ENCODE results near the gene MDM1. TPM values are rescaled to one million over a fixed set of nuclear protein-coding genes. Genes with fewer than 3 reads are reported as not detected.
A peak's percentile ranks its signal among the peaks of the same experiment; 100 is the strongest.

The MDM1 gene
- total RNA-seq, 3 donors from 2014 or later (not counting 1 experiment from before 2014, with no cell fraction given): 21.3 to 36.2 (median 26.5) TPM

- H3K9me3 ChIP-seq (ENCODE audit: control insufficient read depth, insufficient read depth, low read length): no peaks in the 10 kb centered on the region
- Mint-ChIP-seq H3K4me1 (peaks cover 8 to 9% of the 10 kb centered on the region in 2 donors), H3K27me3 (ENCODE audit: low read depth in 2 of 2) (no peaks in the 10 kb centered on the region), H3K27ac (no peak overlapping the region), H3K4me3 (no peak overlapping the region), H3K36me3 (no peaks in the 10 kb centered on the region), H3K9me3 (no peaks in the 10 kb centered on the region)
- peaks cover 14% of the 10 kb centered on the region for H3K36me3 ChIP-seq (ENCODE audit: control insufficient read depth, insufficient read depth, low read length)
- 92% methylated on average over 5 of the region's 9 CpGs for WGBS (ENCODE audit: insufficient coverage)
- intact Hi-C loops (cut with micrococcal nuclease): no loop called here
- H3K4me1 ChIP-seq (ENCODE audit: control insufficient read depth, insufficient read depth, low read length): no peaks in the 10 kb centered on the region
- no peaks in the 10 kb centered on the region for H3K27me3 ChIP-seq (ENCODE audit: control insufficient read depth, insufficient read depth, low read length)
- no peak overlapping the region for H3K27ac ChIP-seq (ENCODE audit: low read length)
- TF ChIP-seq, protein P1, sequence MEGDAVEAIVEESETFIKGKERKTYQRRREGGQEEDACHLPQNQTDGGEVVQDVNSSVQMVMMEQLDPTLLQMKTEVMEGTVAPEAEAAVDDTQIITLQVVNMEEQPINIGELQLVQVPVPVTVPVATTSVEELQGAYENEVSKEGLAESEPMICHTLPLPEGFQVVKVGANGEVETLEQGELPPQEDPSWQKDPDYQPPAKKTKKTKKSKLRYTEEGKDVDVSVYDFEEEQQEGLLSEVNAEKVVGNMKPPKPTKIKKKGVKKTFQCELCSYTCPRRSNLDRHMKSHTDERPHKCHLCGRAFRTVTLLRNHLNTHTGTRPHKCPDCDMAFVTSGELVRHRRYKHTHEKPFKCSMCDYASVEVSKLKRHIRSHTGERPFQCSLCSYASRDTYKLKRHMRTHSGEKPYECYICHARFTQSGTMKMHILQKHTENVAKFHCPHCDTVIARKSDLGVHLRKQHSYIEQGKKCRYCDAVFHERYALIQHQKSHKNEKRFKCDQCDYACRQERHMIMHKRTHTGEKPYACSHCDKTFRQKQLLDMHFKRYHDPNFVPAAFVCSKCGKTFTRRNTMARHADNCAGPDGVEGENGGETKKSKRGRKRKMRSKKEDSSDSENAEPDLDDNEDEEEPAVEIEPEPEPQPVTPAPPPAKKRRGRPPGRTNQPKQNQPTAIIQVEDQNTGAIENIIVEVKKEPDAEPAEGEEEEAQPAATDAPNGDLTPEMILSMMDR (IDR thresholded peaks at IDR 0.05): no peak
- H3K4me3 ChIP-seq (ENCODE audit: low read length): no peak overlapping the region
- DNase-seq: no peak
- no peak for ATAC-seq
Observed at GRCh38 chr12:68292151-68292943, 39.8 kb downstream of the MDM1 start.

DNA sequence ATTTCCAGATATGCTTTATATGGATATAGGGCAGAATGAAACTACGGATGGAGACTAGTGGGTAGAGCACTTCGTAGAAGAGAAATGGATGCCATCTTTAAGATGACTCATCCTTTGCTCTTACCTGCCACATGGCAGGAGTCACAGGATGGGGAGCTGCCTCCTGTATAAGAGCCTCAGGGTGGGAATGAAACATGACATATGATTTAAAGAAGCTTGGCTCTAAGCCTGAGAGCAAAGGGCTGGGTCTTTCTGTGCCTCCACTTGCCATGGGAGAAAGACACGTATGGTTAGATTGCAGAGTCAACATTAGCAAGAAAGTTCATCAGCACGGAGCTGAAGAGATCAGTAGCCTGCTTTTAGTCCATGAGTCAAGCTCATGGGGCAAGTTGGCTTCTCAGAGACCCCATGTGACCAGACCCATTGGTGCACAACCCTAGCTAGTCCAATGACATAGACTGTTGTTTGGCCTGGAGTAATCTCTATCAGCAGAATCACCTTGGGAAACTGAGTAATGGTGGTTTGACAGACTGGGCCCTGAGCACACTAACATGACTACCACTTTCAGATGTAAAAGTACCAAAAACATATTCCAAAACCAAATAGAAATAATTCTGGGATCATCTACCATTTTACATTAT, 40.6 kb downstream of the MDM1 start:
- peaks cover 14% of the 10 kb centered on the region for H3K36me3 ChIP-seq (ENCODE audit: control insufficient read depth, insufficient read depth, low read length)
- H3K4me3 Mint-ChIP-seq: no peak overlapping the region
- DNase-seq: no peak
- H3K27ac ChIP-seq (ENCODE audit: low read length): no peak overlapping the region
- no peaks in the 10 kb centered on the region for H3K9me3 ChIP-seq (ENCODE audit: control insufficient read depth, insufficient read depth, low read length)
- no peaks in the 10 kb centered on the region for H3K27me3 ChIP-seq (ENCODE audit: control insufficient read depth, insufficient read depth, low read length)
- 98% methylated on average over 4 of the region's 4 CpGs for WGBS (ENCODE audit: insufficient coverage)
- no peak for ATAC-seq
- H3K4me3 ChIP-seq (ENCODE audit: low read length): no peak overlapping the region
- no peaks in the 10 kb centered on the region for H3K27me3 Mint-ChIP-seq (ENCODE audit: low read depth in 2 of 2)
- H3K4me1 Mint-ChIP-seq: peaks cover 8 to 9% of the 10 kb centered on the region in 2 donors
- no peaks in the 10 kb centered on the region for H3K9me3 Mint-ChIP-seq
- H3K4me1 ChIP-seq (ENCODE audit: control insufficient read depth, insufficient read depth, low read length): no peaks in the 10 kb centered on the region
- intact Hi-C loops (cut with micrococcal nuclease): no loop called here
- TF ChIP-seq, protein P1 (IDR thresholded peaks at IDR 0.05): no peak
- no peaks in the 10 kb centered on the region for H3K36me3 Mint-ChIP-seq
- H3K27ac Mint-ChIP-seq: no peak overlapping the region

- Mint-ChIP-seq H3K9me3 (no peaks in the 10 kb centered on the region), H3K36me3 (no peaks in the 10 kb centered on the region), H3K4me3 (no peak overlapping the region), H3K27ac (no peak overlapping the region), H3K4me1 (peaks cover 8 to 9% of the 10 kb centered on the region in 2 donors), H3K27me3 (ENCODE audit: low read depth in 2 of 2) (no peaks in the 10 kb centered on the region)
- Histone ChIP-seq H3K4me3 (ENCODE audit: low read length) (no peak overlapping the region), H3K27ac (ENCODE audit: low read length) (no peak overlapping the region), H3K36me3 (ENCODE audit: control insufficient read depth, insufficient read depth, low read length) (peaks cover 14% of the 10 kb centered on the region), H3K4me1 (ENCODE audit: control insufficient read depth, insufficient read depth, low read length) (no peaks in the 10 kb centered on the region), H3K27me3 (ENCODE audit: control insufficient read depth, insufficient read depth, low read length) (no peaks in the 10 kb centered on the region), H3K9me3 (ENCODE audit: control insufficient read depth, insufficient read depth, low read length) (no peaks in the 10 kb centered on the region)
- peak; percentile 29 to 68 (median 49) for ATAC-seq
- peak in 1 of 2 donors; percentile 56 for DNase-seq
- intact Hi-C loops (cut with micrococcal nuclease): no loop called here
- 45% methylated on average over 5 of the region's 6 CpGs for WGBS (ENCODE audit: insufficient coverage)
- TF ChIP-seq, protein P1 (IDR thresholded peaks at IDR 0.05): no peak
Observed at GRCh38 chr12:68290126-68290525, 42.0 kb downstream of the MDM1 start.

Data from natural killer cell (primary cell).